RWPE1 (cell line): ENCODE results near the gene OTUD3.

ENCODE experiments used
- CTCF ChIA-PET: fragments of 350-600 bp; sonication (Branson Sonifier 250); formaldehyde crosslinking; extraction: SDS; loops from one replicate; lab custom pipeline; 2021; lab: Yijun Ruan, JAX
- POLR2A ChIA-PET: fragments of 400-600 bp; formaldehyde crosslinking; extraction: SDS; loops from one replicate; lab custom pipeline; 2020; ENCODE audit warnings: antibody characterized with exemption; ENCODE audit not compliant: low non-redundant PET; lab: Yijun Ruan, JAX
- DNase-seq: peaks from one replicate; pipeline ENCODE4 v3.0.0; 2012; ENCODE audit warnings: low spot score
- H3K27ac ChIP-seq: fragments of 450-650 bp; 2 replicates; pipeline ENCODE4 v1.5.1; 2017
- TF ChIP-seq, protein P1 (sequence below): fragments of 450-650 bp; conservative IDR thresholded peaks from 2 replicates; pipeline ENCODE4 v1.5.1; 2017; ENCODE audit warnings: low read depth, mild to moderate bottlenecking

Gene OTUD3

GRCh38 chr1:19888112-19888511 is 5.9 kb downstream of the OTUD3 start:
- CTCF ChIA-PET: no interaction called here
- DNase-seq: no peak
- no peak overlapping the region for H3K27ac ChIP-seq
- POLR2A ChIA-PET: no interaction called here
- TF ChIP-seq, protein P1, sequence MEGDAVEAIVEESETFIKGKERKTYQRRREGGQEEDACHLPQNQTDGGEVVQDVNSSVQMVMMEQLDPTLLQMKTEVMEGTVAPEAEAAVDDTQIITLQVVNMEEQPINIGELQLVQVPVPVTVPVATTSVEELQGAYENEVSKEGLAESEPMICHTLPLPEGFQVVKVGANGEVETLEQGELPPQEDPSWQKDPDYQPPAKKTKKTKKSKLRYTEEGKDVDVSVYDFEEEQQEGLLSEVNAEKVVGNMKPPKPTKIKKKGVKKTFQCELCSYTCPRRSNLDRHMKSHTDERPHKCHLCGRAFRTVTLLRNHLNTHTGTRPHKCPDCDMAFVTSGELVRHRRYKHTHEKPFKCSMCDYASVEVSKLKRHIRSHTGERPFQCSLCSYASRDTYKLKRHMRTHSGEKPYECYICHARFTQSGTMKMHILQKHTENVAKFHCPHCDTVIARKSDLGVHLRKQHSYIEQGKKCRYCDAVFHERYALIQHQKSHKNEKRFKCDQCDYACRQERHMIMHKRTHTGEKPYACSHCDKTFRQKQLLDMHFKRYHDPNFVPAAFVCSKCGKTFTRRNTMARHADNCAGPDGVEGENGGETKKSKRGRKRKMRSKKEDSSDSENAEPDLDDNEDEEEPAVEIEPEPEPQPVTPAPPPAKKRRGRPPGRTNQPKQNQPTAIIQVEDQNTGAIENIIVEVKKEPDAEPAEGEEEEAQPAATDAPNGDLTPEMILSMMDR: no peak

GRCh38 chr1:19889656-19890055 is 7.5 kb downstream of the OTUD3 start:
- POLR2A ChIA-PET: no interaction called here
- TF ChIP-seq, protein P1: no peak
- H3K27ac ChIP-seq: no peak overlapping the region
- no peak for DNase-seq
- CTCF ChIA-PET: no interaction called here

GRCh38 chr1:19892129-19892528 is 9.9 kb downstream of the OTUD3 start:
- no peak for DNase-seq
- ChIA-PET CTCF (interaction anchor here (0.6 kb wide), 1 partner anchor 414 kb away, joined by 3 read pairs; no protein-coding TSS in a partner anchor), POLR2A (no interaction called here)
- TF ChIP-seq, protein P1: no peak
- no peak overlapping the region for H3K27ac ChIP-seq

DNA sequence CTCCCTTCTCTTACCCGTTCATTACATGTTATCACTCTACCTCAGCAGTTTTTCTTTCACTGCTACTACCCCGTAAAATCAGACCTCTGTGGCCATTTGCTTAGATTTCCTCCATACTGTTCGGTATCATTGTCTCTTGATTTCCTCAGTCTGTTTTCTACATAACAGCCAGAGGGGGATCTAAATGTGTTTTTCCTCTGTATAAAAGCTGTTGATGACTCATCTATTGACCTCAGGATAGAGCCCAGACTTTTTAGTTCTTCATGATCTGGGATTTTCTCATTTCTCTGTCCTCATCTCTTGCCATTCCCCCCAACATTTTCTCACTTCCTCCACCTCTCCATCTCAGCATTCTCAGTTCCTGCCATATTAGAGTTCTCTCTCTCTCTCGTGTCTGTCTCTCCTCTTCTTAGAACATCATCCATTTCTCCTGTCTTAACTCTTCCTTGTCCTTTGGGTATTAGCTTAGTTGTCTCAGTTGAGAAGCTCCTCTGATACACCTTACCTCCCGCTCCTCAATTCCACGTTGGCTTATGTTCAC is 10.5 kb downstream of the OTUD3 start:
- no peak overlapping the region for H3K27ac ChIP-seq
- no peak for DNase-seq
- CTCF ChIA-PET: interaction anchor here (0.6 to 1.1 kb wide), 3 partner anchors 10 to 415 kb away, joined by 3 read pairs; no protein-coding TSS in a partner anchor
- TF ChIP-seq, protein P1: no peak
- POLR2A ChIA-PET: no interaction called here

DNA sequence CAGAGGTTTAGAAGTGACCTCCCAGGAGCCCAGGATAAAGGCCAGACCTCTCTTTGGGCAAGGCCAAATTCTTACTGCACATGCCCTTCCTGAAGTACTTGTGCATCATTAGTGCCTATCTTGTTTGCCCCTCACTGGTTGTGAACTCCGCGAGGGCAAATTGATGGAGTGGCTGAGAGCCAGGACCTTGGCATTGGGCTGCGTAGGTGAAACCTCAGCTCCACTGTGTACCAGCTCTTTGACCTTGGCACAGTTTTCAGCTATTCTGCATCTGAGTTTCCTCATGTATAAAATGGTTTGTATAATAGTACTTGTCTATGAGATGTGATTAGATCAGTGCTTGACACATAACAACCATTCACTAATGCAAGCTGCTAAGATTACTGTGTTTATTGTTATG is 11.5 kb downstream of the OTUD3 start:
- H3K27ac ChIP-seq: no peak overlapping the region
- DNase-seq: no peak
- TF ChIP-seq, protein P1: no peak
- POLR2A ChIA-PET: no interaction called here
- CTCF ChIA-PET: interaction anchor here (1.0 to 1.1 kb wide), 2 partner anchors 11 kb away, joined by 3 read pairs; no protein-coding TSS in a partner anchor

GRCh38 chr1:19894218-19894617 is 12.0 kb downstream of the OTUD3 start:
- ChIA-PET POLR2A (no interaction called here), CTCF (interaction anchor here (0.8 kb wide), 1 partner anchor 258 kb away, joined by 3 read pairs; no protein-coding TSS in a partner anchor)
- no peak overlapping the region for H3K27ac ChIP-seq
- DNase-seq: no peak
- TF ChIP-seq, protein P1: no peak
